Measurements from ENCODE around the gene KRT27. TPM values are rescaled to one million over a fixed set of nuclear protein-coding genes. Genes with fewer than 3 reads are reported as not detected.

The KRT27 gene
- total RNA-seq, 4 donors from 2014 or later: not detected

- intact Hi-C loops (cut with DNase I): no loop called here
- Histone ChIP-seq H3K27ac (replicated peaks in 1 of 4) (no peak overlapping the region), H3K27me3 (peaks cover 0 to 24% (median 2%) of the 10 kb centered on the region in 4 donors), H3K36me3 (peaks cover 0 to 14% (median 2%) of the 10 kb centered on the region in 4 donors), H3K4me3 (no peak overlapping the region), H3K9me3 (no peaks in the 10 kb centered on the region), H3K4me1 (peaks cover 0 to 10% (median under 1%) of the 10 kb centered on the region in 4 donors)
- TF ChIP-seq POLR2A (IDR thresholded peaks at IDR 0.05; ENCODE audit: low read depth) (no peak), POLR2AphosphoS5 (IDR thresholded peaks at IDR 0.05) (no peak), EP300 (IDR thresholded peaks at IDR 0.05) (no peak), CTCF (IDR thresholded peaks at IDR 0.05) (no peak)
- WGBS: 73% methylated on average over 3 of the region's 3 CpGs
- no peak for DNase-seq (ENCODE audit: extremely low spot score)
Measured at GRCh38 chr17:40812639-40813038, 30.3 kb upstream of the KRT27 start.

GRCh38 chr17:40810494-40810893 lies 28.1 kb upstream of the KRT27 start:
- H3K27ac ChIP-seq (replicated peaks in 1 of 4): no peak overlapping the region
- WGBS: 67% methylated on average over 6 of the region's 6 CpGs
- TF ChIP-seq POLR2A (IDR thresholded peaks at IDR 0.05; ENCODE audit: low read depth): no peak
- no peak for TF ChIP-seq POLR2AphosphoS5 (IDR thresholded peaks at IDR 0.05)
- TF ChIP-seq EP300 (IDR thresholded peaks at IDR 0.05): no peak
- intact Hi-C loops (cut with DNase I): no loop called here
- H3K36me3 ChIP-seq: no peaks in the 10 kb centered on the region
- peaks cover 0 to 46% (median 2%) of the 10 kb centered on the region in 4 donors for H3K27me3 ChIP-seq
- no peak overlapping the region for H3K4me3 ChIP-seq
- DNase-seq (ENCODE audit: extremely low spot score): no peak
- no peaks in the 10 kb centered on the region for H3K9me3 ChIP-seq
- H3K4me1 ChIP-seq: peaks cover 0 to 9% (median 0%) of the 10 kb centered on the region in 4 donors

- TF ChIP-seq EP300 (IDR thresholded peaks at IDR 0.05) (no peak), CTCF (IDR thresholded peaks at IDR 0.05) (no peak), POLR2AphosphoS5 (IDR thresholded peaks at IDR 0.05) (no peak), POLR2A (IDR thresholded peaks at IDR 0.05; ENCODE audit: low read depth) (no peak)
- no peak overlapping the region for H3K27ac ChIP-seq (replicated peaks in 1 of 4)
- no peaks in the 10 kb centered on the region for H3K9me3 ChIP-seq
- peaks cover 0 to 9% (median 0%) of the 10 kb centered on the region in 4 donors for H3K4me1 ChIP-seq
- DNase-seq (ENCODE audit: extremely low spot score): no peak
- no peak overlapping the region for H3K4me3 ChIP-seq
- H3K27me3 ChIP-seq: peaks cover 0 to 52% (median 2%) of the 10 kb centered on the region in 4 donors
- H3K36me3 ChIP-seq: no peaks in the 10 kb centered on the region
- intact Hi-C loops (cut with DNase I): loop anchor here (10.0 kb wide), 1 partner anchor 95 kb away; no protein-coding TSS in a partner anchor
- WGBS: 53% methylated on average over 2 of the region's 2 CpGs
Measured at GRCh38 chr17:40809721-40810421, 27.5 kb upstream of the KRT27 start.

- peaks cover 0 to 9% (median 0%) of the 10 kb centered on the region in 4 donors for H3K4me1 ChIP-seq
- intact Hi-C loops (cut with DNase I): loop anchor here (10.0 kb wide), 1 partner anchor 99 kb away; no protein-coding TSS in a partner anchor
- WGBS: 79% methylated on average over 3 of the region's 3 CpGs
- no peak overlapping the region for H3K27ac ChIP-seq (replicated peaks in 1 of 4)
- no peak for TF ChIP-seq CTCF (IDR thresholded peaks at IDR 0.05)
- TF ChIP-seq EP300 (IDR thresholded peaks at IDR 0.05): no peak
- H3K36me3 ChIP-seq: no peaks in the 10 kb centered on the region
- no peaks in the 10 kb centered on the region for H3K9me3 ChIP-seq
- peaks cover 0 to 56% (median 2%) of the 10 kb centered on the region in 4 donors for H3K27me3 ChIP-seq
- DNase-seq (ENCODE audit: extremely low spot score): no peak
- H3K4me3 ChIP-seq: no peak overlapping the region
Measured at GRCh38 chr17:40806131-40806530, 23.8 kb upstream of the KRT27 start.

GRCh38 chr17:40803617-40804082 lies 21.3 kb upstream of the KRT27 start:
- no peak overlapping the region for H3K27ac ChIP-seq (replicated peaks in 1 of 4)
- H3K4me1 ChIP-seq: no peaks in the 10 kb centered on the region
- H3K9me3 ChIP-seq: no peaks in the 10 kb centered on the region
- H3K27me3 ChIP-seq: peaks cover 0 to 54% (median 0%) of the 10 kb centered on the region in 4 donors
- TF ChIP-seq POLR2AphosphoS5 (IDR thresholded peaks at IDR 0.05) (peak in 1 of 2 donors; percentile 51), CTCF (IDR thresholded peaks at IDR 0.05) (peak; percentile 84 to 85 (median 84)), POLR2A (IDR thresholded peaks at IDR 0.05; ENCODE audit: low read depth) (no peak), EP300 (IDR thresholded peaks at IDR 0.05) (no peak)
- DNase-seq (ENCODE audit: extremely low spot score): no peak
- 14% methylated on average over 13 of the region's 13 CpGs for WGBS
- H3K4me3 ChIP-seq: no peak overlapping the region
- H3K36me3 ChIP-seq: no peaks in the 10 kb centered on the region
- intact Hi-C loops (cut with DNase I): loop anchor here (5.0 to 10.0 kb wide), 4 partner anchors 101 to 859 kb away; no protein-coding TSS in a partner anchor

All from esophagus muscularis mucosa (tissue), 4 donors.